ENCODE measurements around the gene CERS3.

GRCh38 chr15:100531204-100531603 lies 2.5 kb upstream of the CERS3 start:
- no peak for TF ChIP-seq CTCF (conservative IDR thresholded peaks at IDR 0.05; ENCODE audit: low read depth, low read length)
- no peak for TF ChIP-seq EZH2 (IDR thresholded peaks at IDR 0.05; ENCODE audit: low read length, unreplicated experiment)

Data from PC-3 (cell line).